HG03095 (cell line): Measurements from ENCODE around the gene TRIM13.
"Not testable (repeated sequence)": the region's sequence is repeated elsewhere in the genome, so short reads cannot be mapped to it uniquely, and the experiment has no call there.

Experiments
- ATAC-seq: cut with Tn5 transposase; IDR thresholded peaks from one replicate; pipeline ENCODE4 v1.9.1; 2021; ENCODE audit warnings: moderate library complexity; ENCODE audit not compliant: unreplicated experiment

The TRIM13 gene, protein sequence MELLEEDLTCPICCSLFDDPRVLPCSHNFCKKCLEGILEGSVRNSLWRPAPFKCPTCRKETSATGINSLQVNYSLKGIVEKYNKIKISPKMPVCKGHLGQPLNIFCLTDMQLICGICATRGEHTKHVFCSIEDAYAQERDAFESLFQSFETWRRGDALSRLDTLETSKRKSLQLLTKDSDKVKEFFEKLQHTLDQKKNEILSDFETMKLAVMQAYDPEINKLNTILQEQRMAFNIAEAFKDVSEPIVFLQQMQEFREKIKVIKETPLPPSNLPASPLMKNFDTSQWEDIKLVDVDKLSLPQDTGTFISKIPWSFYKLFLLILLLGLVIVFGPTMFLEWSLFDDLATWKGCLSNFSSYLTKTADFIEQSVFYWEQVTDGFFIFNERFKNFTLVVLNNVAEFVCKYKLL

DNA sequence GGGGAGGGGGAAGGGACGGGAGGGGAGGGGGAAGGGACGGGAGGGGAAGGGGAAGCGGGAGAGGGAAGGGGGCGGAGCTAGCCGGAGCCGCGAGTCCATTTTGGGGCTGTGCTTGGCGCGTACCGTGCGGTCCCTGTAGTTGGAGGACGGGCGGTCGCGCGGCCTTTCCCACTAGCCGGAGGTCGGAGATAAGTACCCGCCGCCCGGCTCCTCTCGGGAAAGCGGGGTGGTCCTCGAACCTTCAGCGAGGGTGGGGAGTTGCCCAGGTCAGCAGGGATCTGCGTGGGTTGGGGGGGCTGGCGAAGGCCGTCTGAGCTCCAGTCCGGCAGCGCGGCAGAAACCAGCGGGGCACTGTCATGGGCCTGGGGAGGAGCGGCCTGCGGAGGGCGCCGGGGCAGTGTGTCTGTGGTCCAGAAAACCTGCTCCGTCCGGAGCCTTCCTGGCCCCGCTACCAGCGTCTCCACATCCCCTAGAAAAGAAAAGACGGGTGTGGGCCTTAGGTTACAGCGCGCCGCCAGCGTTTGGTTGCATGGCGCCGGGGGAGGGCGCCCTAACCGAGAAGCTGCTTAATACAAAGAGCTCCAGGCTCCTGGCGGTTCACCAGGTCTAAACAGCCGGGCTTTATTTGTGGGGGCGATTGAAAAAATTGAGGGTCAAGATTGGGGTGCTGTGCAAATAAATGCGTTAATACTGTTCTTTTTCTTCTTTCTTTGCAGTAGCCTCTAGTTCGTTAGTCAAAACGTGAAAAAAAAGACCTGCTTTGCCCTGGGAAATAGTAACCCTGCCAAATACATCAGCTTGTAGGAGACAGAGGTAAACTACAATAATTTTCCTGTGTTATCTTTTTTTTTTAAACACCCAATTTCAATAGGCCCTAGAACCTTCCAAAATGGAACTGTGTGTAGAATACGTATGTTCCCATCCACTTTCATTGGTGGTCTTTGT is at the start of gene TRIM13:
Gene TRIM13, plus strand, starts transcription at position 92 of the 945 bp plus-strand sequence. CDS start 14,899 bp downstream, outside the sequence.
- peak; percentile 78 for ATAC-seq

GRCh38 chr13:49948777-49949270 is 48.0 kb upstream of the TRIM13 start:
- ATAC-seq: not testable (repeated sequence)

GRCh38 chr13:49951754-49952535 is 44.9 kb upstream of the TRIM13 start:
- no peak for ATAC-seq

DNA sequence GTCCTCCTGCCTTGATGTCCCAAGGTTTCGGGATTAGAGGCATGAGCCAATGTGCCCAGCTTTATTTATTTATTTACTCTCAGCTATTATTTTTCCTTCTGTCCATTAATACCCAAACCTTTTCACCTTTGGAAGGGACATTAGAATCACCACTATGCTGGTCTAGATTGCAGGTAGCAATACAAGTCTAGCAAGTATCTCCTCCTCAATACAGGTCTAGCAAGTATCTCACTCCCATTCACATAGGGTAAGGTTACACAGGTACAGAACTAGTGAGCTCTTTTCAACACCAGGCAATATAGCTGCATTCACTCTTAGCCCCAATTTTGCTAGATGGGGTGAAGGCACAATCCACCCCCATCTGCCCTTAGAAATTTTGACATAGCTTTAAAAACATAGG is 43.3 kb upstream of the TRIM13 start:
- no peak for ATAC-seq

GRCh38 chr13:49954674-49955455 is 42.0 kb upstream of the TRIM13 start:
- ATAC-seq: no peak

- no peak for ATAC-seq
Measured at GRCh38 chr13:49956131-49956530, 40.7 kb upstream of the TRIM13 start.

DNA sequence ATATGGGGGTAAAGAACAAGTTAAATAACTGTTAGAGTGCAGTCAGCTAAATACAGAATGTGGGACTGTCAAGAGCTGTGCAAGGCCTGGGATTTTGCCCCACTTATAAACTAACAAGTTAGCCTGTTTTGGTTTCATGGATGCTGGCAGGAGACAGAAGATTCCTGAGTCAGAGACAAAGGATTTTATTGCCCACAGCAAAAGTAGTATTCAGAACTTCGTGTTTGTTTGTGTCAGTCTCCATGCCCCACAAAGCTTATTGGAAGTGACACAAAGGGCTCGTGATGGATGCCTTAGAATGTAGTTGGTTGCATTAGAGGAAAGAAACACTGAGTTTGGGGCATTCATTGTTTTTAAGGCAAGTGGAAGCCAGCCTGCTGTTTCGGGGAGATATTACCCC is 38.5 kb upstream of the TRIM13 start:
- ATAC-seq: no peak

- ATAC-seq: no peak
Measured at GRCh38 chr13:49967456-49967855, 29.4 kb upstream of the TRIM13 start.

GRCh38 chr13:49972709-49973108 is 24.1 kb upstream of the TRIM13 start:
- ATAC-seq: no peak

- no peak for ATAC-seq
Measured at GRCh38 chr13:49975826-49976225, 21.0 kb upstream of the TRIM13 start.

DNA sequence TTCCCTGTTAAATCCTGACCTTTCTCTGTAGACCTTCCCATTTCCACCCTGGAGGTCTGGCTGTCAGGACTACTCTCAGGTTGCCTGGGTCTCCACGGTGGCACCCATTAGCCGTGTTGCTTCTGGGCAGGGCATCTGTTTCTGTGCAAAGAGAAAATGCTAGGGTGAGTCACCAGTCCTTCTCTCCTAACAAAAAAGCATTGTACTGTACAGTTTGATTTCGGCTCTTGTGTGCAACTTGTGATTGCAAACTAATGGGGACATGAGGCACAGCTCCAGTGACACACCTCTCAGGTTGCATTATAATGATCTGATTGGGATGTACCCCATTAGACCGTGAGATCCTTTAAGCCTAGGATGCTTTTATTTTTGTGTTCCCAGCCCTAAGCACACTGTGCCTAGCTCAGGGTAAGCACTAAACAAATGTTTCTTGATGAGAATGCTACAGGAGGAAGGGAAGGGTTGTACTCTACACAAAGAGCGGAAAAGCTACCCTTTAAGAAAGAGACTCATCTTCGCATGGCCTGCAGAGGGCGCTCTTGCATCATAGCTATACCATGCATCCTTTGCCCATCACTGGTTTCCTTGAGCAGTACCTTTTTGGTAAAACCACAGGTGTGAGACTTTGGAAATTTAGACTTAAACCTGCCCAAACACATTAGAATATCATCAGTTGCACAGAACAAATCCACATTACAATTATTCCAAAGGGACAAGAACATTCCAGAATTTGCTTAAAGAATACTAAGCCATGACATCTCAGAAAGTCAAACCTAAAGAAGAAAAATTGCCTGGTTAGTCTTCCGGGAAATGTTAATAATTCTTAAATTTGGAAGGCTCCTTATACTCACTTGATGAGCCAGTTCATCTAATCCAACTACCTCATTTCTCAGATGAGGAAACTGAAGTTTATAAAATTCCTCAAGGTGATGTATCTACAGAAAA is 20.3 kb upstream of the TRIM13 start:
- ATAC-seq: peak; percentile 77

GRCh38 chr13:49977992-49978391 is 18.9 kb upstream of the TRIM13 start:
- ATAC-seq: no peak

- no peak for ATAC-seq
Measured at GRCh38 chr13:49980266-49980665, 16.6 kb upstream of the TRIM13 start.

DNA sequence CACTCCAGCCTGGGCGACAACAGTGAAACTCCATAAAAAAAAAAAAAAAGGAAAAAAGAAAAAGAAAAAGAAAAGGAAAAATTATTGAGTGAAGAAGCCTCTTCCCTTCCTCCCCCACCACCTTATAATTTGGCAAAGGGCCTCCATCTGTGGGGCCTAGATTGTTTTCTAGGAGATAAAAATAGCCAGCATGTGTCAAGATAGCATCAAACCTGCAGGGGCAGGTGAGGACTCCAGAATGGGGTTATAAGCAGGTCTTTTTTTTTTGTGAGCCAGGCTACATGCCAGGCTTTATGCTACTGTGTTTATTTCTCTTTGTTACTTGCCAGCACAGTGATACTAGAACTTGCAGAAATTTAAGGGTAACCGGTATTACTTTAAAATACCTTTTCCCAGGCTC is 11.7 kb upstream of the TRIM13 start:
- ATAC-seq: no peak

- ATAC-seq: no peak
Measured at GRCh38 chr13:49986471-49986870, 10.4 kb upstream of the TRIM13 start.

- ATAC-seq: not testable (repeated sequence)
Measured at GRCh38 chr13:49990612-49991011, 6.2 kb upstream of the TRIM13 start.

GRCh38 chr13:49993111-49993510 is 3.7 kb upstream of the TRIM13 start:
- no peak for ATAC-seq

- no peak for ATAC-seq
Measured at GRCh38 chr13:49993666-49994065, 3.2 kb upstream of the TRIM13 start.

GRCh38 chr13:49995625-49996101 is 1.2 kb upstream of the TRIM13 start:
- no peak for ATAC-seq
